Upper lobe of left lung (tissue), 4 donors: ENCODE results near the gene MAP7D3.

ENCODE experiments used
- POLR2A ChIP-seq, 4 donors: fragments of 450-650 bp; IDR thresholded peaks; one replicate each; pipeline ENCODE4 v1.5.1; 2016 to 2017; ENCODE audit warnings: antibody characterized with exemption in 4 of 4, mild to moderate bottlenecking in 2 of 4
- POLR2AphosphoS5 ChIP-seq, 2 donors: sonication (generic); formaldehyde crosslinking; IDR thresholded peaks; one replicate each; pipeline ENCODE4 v1.5.1; 2017; ENCODE audit warnings: antibody characterized with exemption in 2 of 2
- TF ChIP-seq, protein P1 (sequence below), 6 experiments: fragments of 450-650 bp in 4 of 6; fragments of 200-600 bp in 2 of 6; sonication (generic) in 2 of 6; IDR thresholded peaks; one replicate each; pipeline ENCODE4 v1.5.1; 2016 to 2019; ENCODE audit warnings: antibody characterized with exemption in 6 of 6

DNA sequence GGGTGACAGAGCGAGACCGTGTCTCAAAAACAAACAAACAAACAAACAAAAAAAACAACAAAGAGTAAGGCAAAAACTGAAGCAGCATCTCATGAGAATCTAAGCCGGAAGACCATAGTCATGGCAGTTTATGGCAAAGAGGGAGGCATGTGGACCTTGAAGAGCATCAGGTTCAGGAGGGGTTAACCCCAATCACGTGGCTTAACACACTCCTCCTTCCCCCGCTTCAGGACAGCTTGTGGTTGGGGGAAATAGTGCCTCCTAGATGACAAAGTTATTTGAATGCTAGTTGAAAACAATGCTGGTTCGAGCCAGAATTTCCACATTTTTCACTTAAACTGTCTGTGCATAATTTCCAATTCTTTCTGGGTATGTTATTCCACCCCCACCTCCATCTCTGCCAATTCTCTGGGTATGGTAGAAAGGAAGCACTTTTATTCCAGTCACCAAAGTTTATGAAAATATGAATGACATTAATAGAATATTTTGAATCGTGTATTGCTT lies 11.7 kb upstream of the MAP7D3 start:
- TF ChIP-seq, protein P1, sequence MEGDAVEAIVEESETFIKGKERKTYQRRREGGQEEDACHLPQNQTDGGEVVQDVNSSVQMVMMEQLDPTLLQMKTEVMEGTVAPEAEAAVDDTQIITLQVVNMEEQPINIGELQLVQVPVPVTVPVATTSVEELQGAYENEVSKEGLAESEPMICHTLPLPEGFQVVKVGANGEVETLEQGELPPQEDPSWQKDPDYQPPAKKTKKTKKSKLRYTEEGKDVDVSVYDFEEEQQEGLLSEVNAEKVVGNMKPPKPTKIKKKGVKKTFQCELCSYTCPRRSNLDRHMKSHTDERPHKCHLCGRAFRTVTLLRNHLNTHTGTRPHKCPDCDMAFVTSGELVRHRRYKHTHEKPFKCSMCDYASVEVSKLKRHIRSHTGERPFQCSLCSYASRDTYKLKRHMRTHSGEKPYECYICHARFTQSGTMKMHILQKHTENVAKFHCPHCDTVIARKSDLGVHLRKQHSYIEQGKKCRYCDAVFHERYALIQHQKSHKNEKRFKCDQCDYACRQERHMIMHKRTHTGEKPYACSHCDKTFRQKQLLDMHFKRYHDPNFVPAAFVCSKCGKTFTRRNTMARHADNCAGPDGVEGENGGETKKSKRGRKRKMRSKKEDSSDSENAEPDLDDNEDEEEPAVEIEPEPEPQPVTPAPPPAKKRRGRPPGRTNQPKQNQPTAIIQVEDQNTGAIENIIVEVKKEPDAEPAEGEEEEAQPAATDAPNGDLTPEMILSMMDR (IDR thresholded peaks at IDR 0.05), result no peak
- no peak for TF ChIP-seq POLR2A (IDR thresholded peaks at IDR 0.05)
- TF ChIP-seq POLR2AphosphoS5 (IDR thresholded peaks at IDR 0.05), result no peak
